GM19438 (cell line): ENCODE measurements around the gene ADAMTSL1.

ENCODE experiments used
- ATAC-seq: cut with Tn5 transposase; IDR thresholded peaks from one replicate; pipeline ENCODE4 v1.9.1; 2021; ENCODE audit warnings: low read depth; ENCODE audit not compliant: unreplicated experiment

ADAMTSL1 gene

GRCh38 chr9:18689921-18690320, 216.0 kb downstream of the ADAMTSL1 start:
- no peak for ATAC-seq

GRCh38 chr9:18692268-18692667, 218.3 kb downstream of the ADAMTSL1 start:
- ATAC-seq, result no peak

GRCh38 chr9:18692962-18693361, 219.0 kb downstream of the ADAMTSL1 start:
- ATAC-seq, result no peak

- ATAC-seq, result no peak
Observed at GRCh38 chr9:18694959-18695668, 221.2 kb downstream of the ADAMTSL1 start.

GRCh38 chr9:18698992-18699391, 225.0 kb downstream of the ADAMTSL1 start:
- no peak for ATAC-seq

GRCh38 chr9:18699764-18700163, 225.8 kb downstream of the ADAMTSL1 start:
- ATAC-seq, result no peak

GRCh38 chr9:18700714-18701113, 226.8 kb downstream of the ADAMTSL1 start:
- ATAC-seq, result no peak

GRCh38 chr9:18703151-18703900, 229.4 kb downstream of the ADAMTSL1 start:
- no peak for ATAC-seq

- no peak for ATAC-seq
Observed at GRCh38 chr9:18703901-18704379, 230.0 kb downstream of the ADAMTSL1 start.

- ATAC-seq, result no peak
Observed at GRCh38 chr9:18705796-18706392, 231.9 kb downstream of the ADAMTSL1 start.

GRCh38 chr9:18706648-18707047, 232.7 kb downstream of the ADAMTSL1 start:
- ATAC-seq, result no peak

GRCh38 chr9:18707061-18707461, 233.1 kb downstream of the ADAMTSL1 start:
- no peak for ATAC-seq

- no peak for ATAC-seq
Observed at GRCh38 chr9:18707489-18708205, 233.7 kb downstream of the ADAMTSL1 start.

- no peak for ATAC-seq
Observed at GRCh38 chr9:18708429-18708828, 234.5 kb downstream of the ADAMTSL1 start.

GRCh38 chr9:18710065-18710464, 236.1 kb downstream of the ADAMTSL1 start:
- ATAC-seq, result no peak

GRCh38 chr9:18717759-18718158, 243.8 kb downstream of the ADAMTSL1 start:
- no peak for ATAC-seq

GRCh38 chr9:18718393-18718792, 244.4 kb downstream of the ADAMTSL1 start:
- ATAC-seq, result no peak

- no peak for ATAC-seq
Observed at GRCh38 chr9:18718932-18719331, 245.0 kb downstream of the ADAMTSL1 start.

GRCh38 chr9:18720691-18721090, 246.7 kb downstream of the ADAMTSL1 start:
- no peak for ATAC-seq

GRCh38 chr9:18721267-18721994, 247.5 kb downstream of the ADAMTSL1 start:
- ATAC-seq, result no peak
